Endothelial cell of umbilical vein (primary cell): ENCODE results near the gene MED4. TPM values are rescaled to one million over a fixed set of nuclear protein-coding genes. Genes with fewer than 3 reads are reported as not detected.

Experiments
- BruUV-seq: library from RNA; stranded (reverse); fragments of 400-500 nt; replicated peaks from 2 replicates; lab custom pipeline; 2021; lab: Mats Ljungman, UMichigan
- CTCF ChIA-PET: fragments of 300-600, 350-600 bp; sonication (Branson Sonifier 250); formaldehyde crosslinking; loops from one replicate; lab custom pipeline; 2021; ENCODE audit warnings: antibody characterized with exemption, inconsistent platforms; lab: Charles Lee
- POLR2A ChIA-PET: fragments of 300-600, 350-600 bp; sonication (Branson Sonifier 250); formaldehyde crosslinking; loops from one replicate; lab custom pipeline; 2021; ENCODE audit warnings: antibody characterized with exemption, inconsistent platforms; lab: Charles Lee
- DNase-seq: peaks from one replicate; pipeline ENCODE4 v3.0.0-alpha.2; 2011; ENCODE audit warnings: low read depth, low spot score
- FAIRE-seq: peaks from 2 replicates; lab custom pipeline; 2011; peaks lifted over from hg19 to GRCh38; lab: Jason Lieb, UNC
- H2AFZ ChIP-seq: 2 replicates; pipeline ENCODE4 v1.6.0; 2012; ENCODE audit warnings: low read depth, low read length, control low read depth, inconsistent platforms
- H3K27ac ChIP-seq: 2 replicates; pipeline ENCODE4 v1.5.1; 2011; ENCODE audit warnings: low read depth, mild to moderate bottlenecking, control low read depth, low read length, moderate library complexity; ENCODE audit not compliant: insufficient read depth
- H3K27me3 ChIP-seq, 2 experiments: 2 replicates each; pipeline versions ENCODE4 v1.6.0 to v1.6.1; 2011; ENCODE audit warnings: low read length in 2 of 2, mixed read lengths in 1 of 2; ENCODE audit not compliant: control insufficient read depth in 2 of 2, insufficient read depth in 2 of 2
- H3K36me3 ChIP-seq, 2 experiments: 2 replicates in 1 of 2; 3 replicates in 1 of 2; pipeline ENCODE4 v1.5.1; 2011; ENCODE audit warnings: low read length in 2 of 2, mild to moderate bottlenecking in 1 of 2, moderate library complexity in 1 of 2; ENCODE audit not compliant: control insufficient read depth in 2 of 2, insufficient read depth in 2 of 2; ENCODE audit errors: extremely low read depth in 1 of 2
- H3K4me1 ChIP-seq: 3 replicates; pipeline ENCODE4 v1.5.1; 2011; ENCODE audit warnings: mild to moderate bottlenecking, low read length; ENCODE audit not compliant: control insufficient read depth, insufficient read depth; ENCODE audit errors: extremely low read depth
- H3K4me2 ChIP-seq: 2 replicates; pipeline ENCODE4 v1.6.1; 2011; ENCODE audit warnings: low read length, control low read depth, mixed read lengths; ENCODE audit not compliant: insufficient read depth
- H3K4me3 ChIP-seq, 3 experiments: fragments of 200-600 bp in 1 of 3; sonication (generic), shearing (Covaris generic) in 1 of 3; replicated peaks in 1 of 3; 2 replicates each; pipeline ENCODE4 v1.5.1; 2011 to 2016; ENCODE audit warnings: control low read depth in 3 of 3, low read length in 3 of 3, mild to moderate bottlenecking in 2 of 3, inconsistent platforms in 1 of 3, low read depth in 1 of 3, moderate library complexity in 1 of 3; ENCODE audit not compliant: insufficient read depth in 1 of 3
- H3K79me2 ChIP-seq: 2 replicates; pipeline ENCODE4 v1.6.0; 2012; ENCODE audit warnings: low read length, inconsistent platforms; ENCODE audit not compliant: control insufficient read depth, insufficient read depth
- H3K9ac ChIP-seq: replicated peaks from 2 replicates; pipeline ENCODE3; 2011; ENCODE audit warnings: low read length, control low read depth; ENCODE audit not compliant: insufficient read depth; ENCODE audit errors: extremely low read depth
- H3K9me1 ChIP-seq: replicated peaks from 3 replicates; pipeline ENCODE4 v1.6.0; 2011; ENCODE audit warnings: mild to moderate bottlenecking, low read length; ENCODE audit not compliant: control insufficient read depth, insufficient read depth; ENCODE audit errors: extremely low read depth
- H3K9me3 ChIP-seq: replicated peaks from 2 replicates; pipeline ENCODE4 v1.5.1; 2012; ENCODE audit warnings: low read length, inconsistent platforms; ENCODE audit not compliant: control insufficient read depth, insufficient read depth
- H4K20me1 ChIP-seq: replicated peaks from 2 replicates; pipeline ENCODE3; 2011; ENCODE audit warnings: mild to moderate bottlenecking, low read length; ENCODE audit not compliant: control insufficient read depth, insufficient read depth; ENCODE audit errors: extremely low read depth
- CTCF ChIP-seq, 2 donors: IDR thresholded peaks; 1 replicate in 1 of 2; 2 replicates in 1 of 2; pipeline ENCODE4 v1.5.1; 2011; ENCODE audit warnings: low read length in 2 of 2, mild to moderate bottlenecking in 2 of 2, moderate library complexity in 2 of 2, control low read depth in 1 of 2, inconsistent platforms in 1 of 2, low read depth in 1 of 2; ENCODE audit not compliant: insufficient read depth in 1 of 2; ENCODE audit errors: extremely low read depth in 1 of 2
- EZH2 ChIP-seq: IDR thresholded peaks from 2 replicates; pipeline ENCODE4 v1.6.1; 2012; ENCODE audit warnings: borderline replicate concordance, low read depth, mild to moderate bottlenecking, moderate library complexity, low read length, inconsistent platforms; ENCODE audit not compliant: severe bottlenecking
- FOS ChIP-seq: IDR thresholded peaks from 2 replicates; pipeline ENCODE4 v1.6.1; 2011; ENCODE audit warnings: mild to moderate bottlenecking, low read length, moderate library complexity, borderline replicate concordance; ENCODE audit not compliant: insufficient read depth
- GATA2 ChIP-seq: IDR thresholded peaks from 2 replicates; pipeline ENCODE4 v1.7.0; 2011; ENCODE audit warnings: low read depth, mild to moderate bottlenecking, moderate library complexity, mixed read lengths, low read length; ENCODE audit not compliant: insufficient read length, insufficient read depth
- JUN ChIP-seq: IDR thresholded peaks from 2 replicates; pipeline ENCODE4 v1.6.1; 2011; ENCODE audit warnings: borderline replicate concordance, low read depth; ENCODE audit not compliant: insufficient read length, insufficient read depth
- MAX ChIP-seq: IDR thresholded peaks from 2 replicates; pipeline ENCODE4 v1.6.1; 2011; ENCODE audit not compliant: insufficient read depth, insufficient read length
- MYC ChIP-seq: IDR thresholded peaks from one replicate; pipeline ENCODE4 v1.6.1; 2011; ENCODE audit warnings: mild to moderate bottlenecking, low read depth, low read length
- POLR2A ChIP-seq: IDR thresholded peaks from 2 replicates; pipeline ENCODE4 v1.6.1; 2012; ENCODE audit warnings: low read depth, mild to moderate bottlenecking, control low read depth, low read length
- POLR2AphosphoS5 ChIP-seq: IDR thresholded peaks from 2 replicates; pipeline ENCODE4 v1.6.1; 2012; ENCODE audit warnings: low read depth, mild to moderate bottlenecking, control low read depth, low read length, moderate library complexity; ENCODE audit not compliant: insufficient read depth
- dilution Hi-C: fragments of 300-500 bp; cut with MboI; formaldehyde crosslinking; loops from one replicate; pipeline ENCODE4 v1.15.0; 2019; ENCODE audit warnings: low sequenced_read_pairs; ENCODE audit not compliant: extremely low pct_ligation_motif_present
- intact Hi-C: fragments of 100-400 bp; cut with micrococcal nuclease; formaldehyde crosslinking; loops from one replicate; pipeline ENCODE4 v1.10.0; 2022
- polyA plus RNA-seq, 4 experiments: library from polyadenylated mRNA; depleted of rRNA in 3 of 4; stranded (reverse) in 3 of 4; unstranded in 1 of 4; fragments of >200 nt; gene quantifications; 2 replicates each; pipeline versions ENCODE4 v1.2.1 to v1.2.3, GENCODE V29; 2011 to 2012; ENCODE audit warnings: missing spikeins in 1 of 4
- small RNA-seq: library from RNA; depleted of rRNA; stranded (forward); fragments of <200 nt; gene quantifications from one replicate; pipeline ENCODE3, GENCODE V24; 2012; ENCODE audit warnings: low replicate concordance, low read depth; ENCODE audit not compliant: insufficient read depth, insufficient read length
- total RNA-seq: library from RNA; stranded (reverse); gene quantifications from 2 replicates; pipeline ENCODE4 v1.2.3, GENCODE V29; 2021

MED4 gene
- total and polyA plus RNA-seq, 2 donors (not counting 3 experiments of a cell fraction or from before 2014, with no cell fraction given): 21.9 to 43.3 TPM

GRCh38 chr13:48028066-48028465 lies 66.8 kb downstream of the MED4 start:
- Histone ChIP-seq H2AFZ (no peak overlapping the region), H3K4me2 (no peak overlapping the region), H3K9me3 (peaks cover 3% of the 10 kb centered on the region), H3K27ac (no peak overlapping the region), H3K36me3 (no peaks in the 10 kb centered on the region), H3K4me1 (no peaks in the 10 kb centered on the region), H3K4me3 (no peak overlapping the region), H3K9me1 (no peaks in the 10 kb centered on the region), H4K20me1 (no peaks in the 10 kb centered on the region), H3K9ac (no peak overlapping the region), H3K79me2 (no peaks in the 10 kb centered on the region), H3K27me3 (no peaks in the 10 kb centered on the region)
- DNase-seq: no peak
- POLR2A ChIA-PET: no interaction called here
- TF ChIP-seq GATA2 (no peak), POLR2AphosphoS5 (no peak), MYC (no peak), MAX (no peak), JUN (no peak), FOS (no peak), EZH2 (no peak), POLR2A (no peak), CTCF (IDR thresholded peaks at IDR 0.05; ENCODE audit: extremely low read depth in 1 of 2, insufficient read depth in 1 of 2, low read depth in 1 of 2, low read length in 2 of 2) (no peak)
- intact Hi-C loops: no loop called here
- FAIRE-seq: no peak
- dilution Hi-C loops: no loop called here
- no TSS peak for BruUV-seq
- CTCF ChIA-PET: interaction anchor here (1.0 kb wide), 1 partner anchor 10 kb away, joined by 3 read pairs; the partner anchor contains the start of gene NUDT15

Small RNAs within 50 kb of the gene (small RNA-seq; reads per million reads assigned to genes)
- gene POLR2KP2: not detected

Other genes starting within 250 kb of the MED4 start
- 32.0 and 37.0 TPM in 2 replicates for gene SUCLA2, start 93.8 kb downstream of the MED4 start, total RNA-seq
- gene SUCLA2, start 93.8 kb downstream of the MED4 start, polyA plus RNA-seq: 10.4 and 13.6 TPM in 2 replicates
- gene NUDT15, start 57.4 kb downstream of the MED4 start, total RNA-seq: 20.6 and 21.6 TPM in 2 replicates
- 10.3 and 13.3 TPM in 2 replicates for gene NUDT15, start 57.4 kb downstream of the MED4 start, polyA plus RNA-seq
- gene ITM2B, start 138.1 kb upstream of the MED4 start, total RNA-seq: 245 and 271 TPM in 2 replicates
- 150 and 163 TPM in 2 replicates for gene ITM2B, start 138.1 kb upstream of the MED4 start, polyA plus RNA-seq
- gene RB1, start 208.6 kb upstream of the MED4 start, total RNA-seq: 34.8 and 41.2 TPM in 2 replicates
- gene RB1, start 208.6 kb upstream of the MED4 start, polyA plus RNA-seq: 5.3 and 8.0 TPM in 2 replicates